ENCODE measurements around the gene RASSF7.

Gene RASSF7

GRCh38 chr11:579830-580601 lies 19.2 kb downstream of the RASSF7 start:
- in situ Hi-C loops (cut with HindIII; ENCODE audit: low sequenced_read_pairs): no loop called here

DNA sequence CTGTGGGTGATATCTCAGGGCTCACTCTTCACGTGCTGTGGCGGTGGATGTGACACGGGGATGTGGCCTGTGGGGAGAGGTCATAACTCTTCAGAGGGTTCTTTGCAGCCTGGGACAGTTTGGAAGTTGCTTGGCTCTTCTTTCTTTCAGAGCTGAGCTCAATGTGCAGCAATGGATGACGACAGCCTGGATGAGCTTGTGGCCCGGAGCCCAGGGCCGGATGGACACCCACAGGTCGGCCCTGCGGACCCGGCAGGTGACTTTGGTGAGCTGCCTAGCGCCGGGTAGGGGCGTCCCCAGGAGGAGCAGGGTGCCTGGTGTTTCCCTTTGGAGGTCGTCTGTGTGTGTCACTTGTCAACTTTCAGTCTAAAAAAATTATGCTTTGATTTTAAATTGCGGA lies 20.6 kb downstream of the RASSF7 start:
- in situ Hi-C loops (cut with HindIII; ENCODE audit: low sequenced_read_pairs): no loop called here

DNA sequence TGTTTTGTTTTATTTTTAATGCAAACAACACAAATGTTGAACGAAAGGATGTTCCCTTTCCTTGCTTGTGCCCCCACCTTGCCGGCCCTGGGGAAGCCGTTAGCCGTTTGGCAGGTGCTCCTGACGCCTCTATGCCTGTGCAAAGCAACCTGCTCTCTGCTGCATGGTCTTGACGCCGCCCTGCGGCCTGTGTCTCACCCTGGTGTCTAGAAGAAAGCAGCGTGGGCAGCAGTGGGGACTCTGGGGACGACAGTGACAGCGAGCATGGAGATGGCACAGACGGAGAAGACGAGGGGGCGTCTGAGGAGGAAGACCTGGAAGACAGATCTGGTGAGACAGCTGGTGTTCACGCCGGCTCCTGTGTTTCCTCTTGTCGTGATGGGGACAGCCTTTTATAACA lies 21.0 kb downstream of the RASSF7 start:
- in situ Hi-C loops (cut with HindIII; ENCODE audit: low sequenced_read_pairs): no loop called here

GRCh38 chr11:584287-584686 lies 23.5 kb downstream of the RASSF7 start:
- in situ Hi-C loops (cut with HindIII; ENCODE audit: low sequenced_read_pairs): no loop called here

DNA sequence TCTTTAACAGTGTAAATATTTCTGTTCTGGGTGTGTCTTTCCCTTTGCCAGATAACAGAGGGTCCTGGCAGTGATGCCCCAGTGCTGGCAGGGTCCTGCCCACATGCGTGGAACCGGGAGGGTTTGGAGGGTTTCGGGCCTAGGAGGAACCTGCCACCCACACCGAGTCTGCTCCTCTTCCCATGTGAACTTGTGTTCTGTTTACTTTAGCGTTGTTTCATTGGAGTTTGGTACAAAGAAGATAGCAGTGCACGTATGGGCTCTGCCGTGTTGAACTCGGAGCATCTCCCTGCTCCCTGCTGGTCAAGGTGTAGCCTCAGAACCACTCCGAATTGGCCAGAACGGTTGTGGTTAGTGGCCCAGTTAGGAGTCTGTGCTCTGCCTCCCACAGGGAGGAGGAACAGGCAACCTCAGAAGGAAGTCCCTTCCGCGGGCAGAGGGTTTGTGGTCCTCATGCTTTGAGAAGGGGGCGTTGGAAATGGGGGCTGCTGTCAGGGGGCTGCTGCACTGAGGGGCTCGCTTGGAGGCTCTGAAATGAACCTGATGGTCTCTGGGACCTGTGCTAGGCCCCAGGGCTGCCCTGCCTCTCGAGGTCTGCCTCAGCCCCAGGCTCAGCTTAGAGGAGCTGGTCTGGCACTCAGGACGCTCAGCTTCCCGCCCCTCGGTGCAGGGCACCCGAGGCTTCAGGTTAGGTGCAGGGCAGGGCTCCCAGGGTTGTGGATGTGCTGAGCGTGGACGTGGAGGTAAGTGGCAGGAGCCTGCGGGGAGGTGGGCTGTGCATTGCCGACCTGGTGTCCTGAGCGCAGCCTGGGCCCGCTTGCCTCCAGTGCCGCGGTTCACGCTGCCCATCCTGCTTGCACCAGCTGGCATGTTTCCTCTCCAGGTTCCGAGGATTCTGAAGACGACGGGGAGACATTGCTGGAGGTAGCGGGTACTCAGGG lies 25.9 kb downstream of the RASSF7 start:
- in situ Hi-C loops (cut with HindIII; ENCODE audit: low sequenced_read_pairs): no loop called here

DNA sequence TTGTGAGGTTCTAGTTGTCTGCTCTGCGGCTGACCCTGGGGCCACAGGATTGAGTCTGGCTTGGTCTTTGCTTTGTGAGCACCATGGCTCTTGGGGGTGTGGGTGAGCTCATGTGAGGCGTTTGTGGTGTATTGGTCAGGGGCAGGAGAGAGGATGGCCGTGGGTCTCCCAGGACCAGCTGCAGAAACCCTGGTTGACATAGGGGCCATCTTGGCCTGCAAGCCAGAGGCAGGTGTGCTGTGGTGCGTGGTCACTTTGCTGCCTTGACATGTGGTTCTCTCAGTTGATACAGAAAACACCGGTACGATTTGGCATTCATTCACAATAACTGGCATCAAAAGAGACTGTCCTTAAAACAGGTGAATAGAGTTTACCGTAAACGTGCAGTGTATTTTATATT lies 26.8 kb downstream of the RASSF7 start:
- in situ Hi-C loops (cut with HindIII; ENCODE audit: low sequenced_read_pairs): no loop called here

DNA sequence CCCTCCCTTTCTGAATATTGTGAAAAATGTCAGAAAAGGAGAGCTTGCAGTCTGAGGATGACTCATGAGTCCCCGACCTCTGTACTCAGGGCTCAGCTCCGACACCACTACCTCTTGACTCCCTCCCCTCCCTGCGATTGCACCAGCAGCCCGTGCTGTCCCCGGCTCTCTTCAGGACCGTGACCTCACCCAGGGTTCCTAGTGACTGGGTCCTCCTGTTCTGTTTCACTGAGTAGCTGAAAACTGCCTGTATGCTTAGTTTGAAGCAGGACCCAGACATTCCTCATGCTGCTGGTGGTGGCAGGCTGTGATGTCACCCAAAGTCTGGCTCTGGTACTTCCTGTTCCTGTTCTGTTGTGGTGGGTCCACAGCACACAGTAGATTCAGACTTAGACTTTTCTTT lies 27.2 kb downstream of the RASSF7 start:
- in situ Hi-C loops (cut with HindIII; ENCODE audit: low sequenced_read_pairs): no loop called here

- in situ Hi-C loops (cut with HindIII; ENCODE audit: low sequenced_read_pairs): no loop called here
Observed at GRCh38 chr11:589798-590197, 29.0 kb downstream of the RASSF7 start.

DNA sequence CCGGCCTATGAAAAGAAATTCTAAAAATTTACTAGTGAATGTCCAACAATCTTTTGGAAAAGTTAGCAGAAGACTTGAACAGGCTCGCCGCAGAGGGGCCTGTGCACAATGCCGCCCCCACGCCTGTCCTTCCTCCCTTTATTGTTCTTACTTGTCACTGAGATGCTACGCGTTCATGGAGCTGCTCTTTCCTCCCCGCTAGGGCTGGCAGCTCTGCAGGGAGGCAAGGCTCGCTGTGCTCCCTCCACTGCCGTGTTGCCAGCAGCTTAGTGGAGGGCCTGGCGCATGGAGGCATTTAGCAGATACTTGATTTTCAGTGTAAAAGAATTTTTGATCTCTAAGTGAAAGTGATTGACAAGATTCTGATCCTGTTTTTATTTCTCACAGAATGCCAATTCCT lies 30.2 kb downstream of the RASSF7 start:
- in situ Hi-C loops (cut with HindIII; ENCODE audit: low sequenced_read_pairs): no loop called here

- in situ Hi-C loops (cut with HindIII; ENCODE audit: low sequenced_read_pairs): no loop called here
Observed at GRCh38 chr11:592501-592900, 31.7 kb downstream of the RASSF7 start.

- in situ Hi-C loops (cut with HindIII; ENCODE audit: low sequenced_read_pairs): no loop called here
Observed at GRCh38 chr11:592918-593317, 32.1 kb downstream of the RASSF7 start.

DNA sequence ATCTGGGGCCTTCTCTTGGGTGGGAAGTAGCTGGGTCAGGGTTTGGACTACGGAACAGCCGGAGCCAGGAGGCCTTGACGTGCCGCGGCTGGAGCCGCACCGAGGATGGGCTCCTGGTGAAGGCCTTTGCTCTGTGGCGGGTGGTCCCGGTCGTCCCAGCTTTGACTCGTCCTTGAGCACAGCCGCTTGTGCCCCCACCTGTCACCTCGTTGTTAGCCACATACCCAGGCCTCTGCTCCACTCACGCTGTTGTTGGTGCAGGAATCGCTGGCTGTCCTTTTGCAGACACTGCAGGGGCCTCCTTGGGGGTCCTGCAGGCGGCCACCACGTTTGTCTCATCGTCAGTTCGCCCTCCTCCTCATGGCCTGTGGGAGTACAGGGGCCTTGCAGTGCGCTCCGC lies 32.6 kb downstream of the RASSF7 start:
- in situ Hi-C loops (cut with HindIII; ENCODE audit: low sequenced_read_pairs): no loop called here

- in situ Hi-C loops (cut with HindIII; ENCODE audit: low sequenced_read_pairs): no loop called here
Observed at GRCh38 chr11:595400-595799, 34.6 kb downstream of the RASSF7 start.

GRCh38 chr11:596374-596773 lies 35.6 kb downstream of the RASSF7 start:
- in situ Hi-C loops (cut with HindIII; ENCODE audit: low sequenced_read_pairs): no loop called here

GRCh38 chr11:597166-597725 lies 36.5 kb downstream of the RASSF7 start:
- in situ Hi-C loops (cut with HindIII; ENCODE audit: low sequenced_read_pairs): no loop called here

- in situ Hi-C loops (cut with HindIII; ENCODE audit: low sequenced_read_pairs): no loop called here
Observed at GRCh38 chr11:598005-598680, 37.4 kb downstream of the RASSF7 start.

GRCh38 chr11:601573-602245 lies 40.9 kb downstream of the RASSF7 start:
- in situ Hi-C loops (cut with HindIII; ENCODE audit: low sequenced_read_pairs): no loop called here

DNA sequence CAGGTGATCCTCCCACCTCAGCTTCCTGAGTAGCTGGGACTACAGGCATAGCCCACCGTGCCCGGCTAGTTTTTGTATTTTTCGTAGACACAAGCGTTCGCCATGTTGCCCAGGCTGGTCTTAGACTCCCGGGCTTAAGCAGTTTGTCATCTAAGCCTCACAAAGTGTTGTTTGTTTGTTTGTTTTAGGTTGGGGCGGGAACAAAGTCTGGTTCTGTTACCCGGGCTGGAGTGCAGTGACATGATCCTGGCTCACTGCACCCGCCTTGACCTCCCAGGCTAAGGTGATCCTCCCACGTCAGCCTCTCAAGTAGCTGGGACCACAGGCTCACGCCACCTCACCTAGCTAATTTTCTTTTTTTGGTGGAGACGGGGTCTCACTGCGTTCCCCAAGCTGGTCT lies 42.4 kb downstream of the RASSF7 start:
- in situ Hi-C loops (cut with HindIII; ENCODE audit: low sequenced_read_pairs): no loop called here

GRCh38 chr11:605286-606129 lies 44.7 kb downstream of the RASSF7 start:
- in situ Hi-C loops (cut with HindIII; ENCODE audit: low sequenced_read_pairs): no loop called here

- in situ Hi-C loops (cut with HindIII; ENCODE audit: low sequenced_read_pairs): no loop called here
Observed at GRCh38 chr11:606245-606644, 45.5 kb downstream of the RASSF7 start.

All from DLD1 (cell line).